Myocyte (in vitro differentiated cells): ENCODE results near the gene VAMP7. TPM values are rescaled to one million over a fixed set of nuclear protein-coding genes. Genes with fewer than 3 reads are reported as not detected.
"Not testable (repeated sequence)": the region's sequence is repeated elsewhere in the genome, so short reads cannot be mapped to it uniquely, and the experiment has no call there.

Experiments
- DNase-seq: peaks from one replicate; pipeline ENCODE4 v3.0.0-alpha.2; 2012; ENCODE audit warnings: low read depth
- polyA plus RNA-seq: library from polyadenylated mRNA; unstranded; fragments of >200 nt; gene quantifications from one replicate; pipeline ENCODE4 v1.2.1, GENCODE V29; 2012; ENCODE audit warnings: missing spikeins
- total RNA-seq: library from RNA; depleted of rRNA; stranded (reverse); fragments of >200 nt; gene quantifications from 2 replicates; pipeline ENCODE4 v1.2.3, GENCODE V29; 2014

The VAMP7 gene
- total RNA-seq: 38.4 and 40.7 TPM in 2 replicates
- polyA plus RNA-seq: 26.7 TPM

- DNase-seq: peak; percentile 86
Measured at GRCh38 chrX:155881158-155881993, at the start of gene VAMP7. Gene VAMP7, plus strand, starts transcription at chrX:155881345. Its CDS starts 8,122 bp downstream, at chrX:155889467.

- DNase-seq: no peak
Measured at GRCh38 chrX:155841232-155841631, 39.9 kb upstream of the VAMP7 start.

- DNase-seq: not testable (repeated sequence)
Measured at GRCh38 chrX:155851786-155852185, 29.4 kb upstream of the VAMP7 start.

GRCh38 chrX:155857561-155857960, 23.6 kb upstream of the VAMP7 start:
- no peak for DNase-seq

- DNase-seq: peak; percentile 22
Measured at GRCh38 chrX:155864655-155865054, 16.5 kb upstream of the VAMP7 start.

GRCh38 chrX:155865193-155865592, 16.0 kb upstream of the VAMP7 start:
- DNase-seq: no peak

- no peak for DNase-seq
Measured at GRCh38 chrX:155867821-155868220, 13.3 kb upstream of the VAMP7 start.

GRCh38 chrX:155870958-155871357, 10.2 kb upstream of the VAMP7 start:
- DNase-seq: no peak

- DNase-seq: no peak
Measured at GRCh38 chrX:155871934-155872333, 9.2 kb upstream of the VAMP7 start.

GRCh38 chrX:155873188-155873587, 8.0 kb upstream of the VAMP7 start:
- no peak for DNase-seq

- DNase-seq: peak; percentile 19
Measured at GRCh38 chrX:155874571-155875244, 6.4 kb upstream of the VAMP7 start.

GRCh38 chrX:155876704-155877103, 4.4 kb upstream of the VAMP7 start:
- DNase-seq: no peak

GRCh38 chrX:155877288-155877687, 3.9 kb upstream of the VAMP7 start:
- no peak for DNase-seq

GRCh38 chrX:155880586-155881157, 473 bp upstream of the VAMP7 start:
- no peak for DNase-seq

GRCh38 chrX:155886409-155886808, 5.3 kb downstream of the VAMP7 start:
- DNase-seq: no peak

GRCh38 chrX:155888139-155888538, 7.0 kb downstream of the VAMP7 start:
- peak; percentile 54 for DNase-seq

GRCh38 chrX:155889328-155889727, 8.2 kb downstream of the VAMP7 start:
- DNase-seq: no peak

- DNase-seq: no peak
Measured at GRCh38 chrX:155891446-155892210, 10.5 kb downstream of the VAMP7 start.

- no peak for DNase-seq
Measured at GRCh38 chrX:155893521-155893920, 12.4 kb downstream of the VAMP7 start.

GRCh38 chrX:155896512-155896911, 15.4 kb downstream of the VAMP7 start:
- DNase-seq: no peak

- no peak for DNase-seq
Measured at GRCh38 chrX:155899366-155899765, 18.2 kb downstream of the VAMP7 start.
